Stimulated activated CD4-positive, alpha-beta T cell treated with anti-CD3 and anti-CD28 coated beads, TNF-alpha, amount 100 ng/mL, for 1 hour (primary cell): ENCODE results near the gene SLC25A17.
A peak's percentile ranks its signal among the peaks of the same experiment; 100 is the strongest.
"Not testable (repeated sequence)": the region's sequence is repeated elsewhere in the genome, so short reads cannot be mapped to it uniquely, and the experiment has no call there.

Experiments
- DNase-seq, 3 donors: peaks; one replicate each; pipeline ENCODE4 v3.0.0-alpha.2; 2020; ENCODE audit warnings: low read depth in 3 of 3, low spot score in 1 of 3

The SLC25A17 gene, protein sequence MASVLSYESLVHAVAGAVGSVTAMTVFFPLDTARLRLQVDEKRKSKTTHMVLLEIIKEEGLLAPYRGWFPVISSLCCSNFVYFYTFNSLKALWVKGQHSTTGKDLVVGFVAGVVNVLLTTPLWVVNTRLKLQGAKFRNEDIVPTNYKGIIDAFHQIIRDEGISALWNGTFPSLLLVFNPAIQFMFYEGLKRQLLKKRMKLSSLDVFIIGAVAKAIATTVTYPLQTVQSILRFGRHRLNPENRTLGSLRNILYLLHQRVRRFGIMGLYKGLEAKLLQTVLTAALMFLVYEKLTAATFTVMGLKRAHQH

GRCh38 chr22:40818747-40819598 is at the start of gene SLC25A17:
TSS of gene SLC25A17 (minus strand) at chr22:40819346. CDS start at chr22:40819248, 98 bp downstream.
- peak; percentile 68 to 81 (median 76) for DNase-seq

GRCh38 chr22:40868379-40868778 is 49.2 kb upstream of the SLC25A17 start:
- DNase-seq, result not testable (repeated sequence)

- DNase-seq, result no peak
Measured at GRCh38 chr22:40867109-40867508, 48.0 kb upstream of the SLC25A17 start.

DNA sequence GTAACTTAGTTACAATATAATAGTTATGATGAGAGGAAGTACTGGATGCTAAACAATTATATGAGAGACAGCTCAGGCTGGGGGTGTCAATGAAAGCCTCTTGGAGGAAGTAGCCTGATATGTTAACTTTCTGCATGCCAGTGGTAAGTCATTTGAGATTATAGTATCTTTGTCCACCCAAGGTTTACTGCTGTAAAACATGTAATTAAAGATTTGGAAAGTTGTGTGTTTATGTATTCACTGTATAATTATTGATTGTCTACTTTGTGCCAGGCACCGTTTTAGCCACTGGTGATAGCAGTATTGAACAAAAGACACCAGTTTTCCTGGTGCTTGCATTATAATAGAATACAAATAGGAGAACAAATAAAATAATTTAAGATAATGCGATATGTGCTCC is 43.4 kb upstream of the SLC25A17 start:
- no peak for DNase-seq

DNA sequence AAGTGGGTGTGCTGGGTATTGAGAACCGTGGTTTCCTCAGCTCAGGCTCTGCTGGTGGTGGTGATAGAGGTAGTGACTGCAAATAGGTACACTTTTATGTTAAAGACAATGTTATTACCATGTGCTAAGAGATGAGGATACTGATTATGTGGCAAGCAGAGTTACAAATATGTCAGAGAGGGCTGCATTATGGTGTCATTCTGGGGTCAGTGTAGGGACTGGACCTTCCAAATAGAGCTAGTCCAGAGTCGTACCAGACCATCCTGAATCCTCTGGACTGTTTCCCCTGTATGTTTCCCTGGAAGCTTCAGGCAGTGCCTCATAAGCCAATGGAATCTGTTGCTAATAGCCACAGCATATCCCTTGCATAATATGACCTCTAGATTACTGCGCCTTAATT is 42.9 kb upstream of the SLC25A17 start, which contains the start of gene DNAJB7:
Gene DNAJB7, minus strand, starts transcription at position 101 of the 400 bp plus-strand sequence. CDS start 119 bp downstream, outside the sequence.
- no peak for DNase-seq

DNA sequence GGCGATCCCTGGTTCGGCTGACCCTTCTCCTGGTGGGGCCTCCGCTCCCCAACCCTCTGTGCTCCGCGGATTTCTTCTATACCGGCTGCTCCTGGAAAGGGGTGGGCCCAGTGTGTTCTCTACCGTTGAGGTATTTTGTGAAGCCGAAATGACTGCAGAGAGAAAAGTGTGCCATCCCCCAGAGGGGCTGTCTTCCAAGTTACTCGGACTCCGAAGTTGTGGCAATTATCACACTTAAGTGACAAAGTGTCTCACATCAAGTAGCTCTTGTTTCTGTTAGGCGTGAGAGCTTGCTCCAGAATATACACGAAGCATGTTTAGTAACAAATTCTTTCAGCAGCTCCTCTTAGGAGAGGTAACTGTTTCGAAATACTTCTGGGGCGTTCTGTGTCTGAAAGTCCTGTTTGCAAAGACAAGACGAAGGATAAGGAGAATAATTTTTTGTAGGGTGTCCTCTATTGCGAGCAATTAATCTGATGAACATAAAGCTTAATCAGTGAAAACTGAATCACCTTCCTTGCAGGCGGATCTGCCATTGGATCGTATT is 38.2 kb upstream of the SLC25A17 start:
- no peak for DNase-seq

DNA sequence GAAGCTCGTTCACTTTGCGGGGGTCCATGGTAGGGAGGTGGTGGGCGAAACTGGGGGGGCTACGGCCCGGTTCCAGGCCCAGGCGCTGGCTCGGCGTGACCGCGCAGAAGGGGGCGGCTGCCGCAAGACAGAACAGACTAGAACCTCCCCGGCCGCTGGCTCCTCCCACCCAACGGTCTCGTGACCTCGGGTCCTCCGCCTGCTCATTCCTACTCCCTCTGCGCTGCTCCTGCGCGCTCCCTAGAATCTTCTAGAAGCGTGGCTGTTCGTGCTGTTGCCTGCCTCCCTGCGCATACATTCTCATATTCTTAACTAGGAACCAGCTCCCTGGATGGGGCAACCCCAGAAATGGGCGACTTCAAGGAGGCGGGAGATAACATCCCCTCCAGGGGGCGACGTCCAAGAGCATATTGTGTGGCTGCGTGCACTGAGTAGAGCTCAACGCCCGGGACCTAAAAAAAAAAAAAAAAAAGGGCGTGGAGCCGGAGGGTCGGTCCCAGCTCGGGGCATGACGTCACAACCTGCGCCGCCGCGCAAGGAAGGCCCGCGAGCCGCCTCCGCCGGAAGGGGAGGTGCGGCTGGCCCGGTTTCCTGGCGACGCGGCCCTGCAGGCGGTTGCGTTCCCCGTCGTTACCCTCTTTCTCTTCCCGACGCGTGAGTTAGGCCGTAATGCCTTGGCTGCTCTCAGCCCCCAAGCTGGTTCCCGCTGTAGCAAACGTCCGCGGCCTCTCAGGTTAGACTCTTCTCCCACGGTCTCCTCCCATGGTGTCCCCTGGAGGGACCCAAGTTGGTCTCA is 37.6 kb upstream of the SLC25A17 start, which contains the start of the genes ST13 and XPNPEP3:
Gene ST13, minus strand, starts transcription at position 127 of the 796 bp plus-strand sequence. Its CDS starts 99 bp downstream, at position 28.
Gene XPNPEP3, plus strand, starts transcription at position 636 of the 796 bp plus-strand sequence. Its CDS starts 34 bp downstream, at position 670.
- DNase-seq, result peak; percentile 88 to 96 (median 92)

GRCh38 chr22:40855979-40856512 is 36.9 kb upstream of the SLC25A17 start:
- no peak for DNase-seq

GRCh38 chr22:40855071-40855978 is 36.2 kb upstream of the SLC25A17 start:
- DNase-seq, result no peak

GRCh38 chr22:40853961-40854360 is 34.8 kb upstream of the SLC25A17 start:
- DNase-seq, result no peak

- no peak for DNase-seq
Measured at GRCh38 chr22:40853333-40853732, 34.2 kb upstream of the SLC25A17 start.

DNA sequence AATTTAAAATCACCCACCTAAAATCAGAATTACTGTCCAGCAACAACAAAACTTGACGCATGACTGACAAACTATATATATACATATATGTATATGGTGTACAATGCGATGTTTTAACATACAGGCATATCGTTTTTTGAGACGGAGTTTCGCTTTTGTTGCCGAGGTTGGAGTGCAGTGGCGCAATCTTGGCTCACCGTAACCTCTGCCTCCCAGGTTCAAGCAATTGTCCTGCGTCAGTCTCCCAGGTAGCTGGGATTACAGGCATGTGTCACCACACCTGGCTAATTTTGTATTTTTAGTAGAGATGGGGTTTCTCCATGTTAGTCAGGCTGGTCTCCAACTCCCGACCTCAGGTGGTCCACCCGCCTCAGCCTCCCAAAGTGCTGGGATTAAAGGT is 26.7 kb upstream of the SLC25A17 start:
- DNase-seq, result not testable (repeated sequence)

- no peak for DNase-seq
Measured at GRCh38 chr22:40844951-40845350, 25.8 kb upstream of the SLC25A17 start.

- DNase-seq, result no peak
Measured at GRCh38 chr22:40838486-40838885, 19.3 kb upstream of the SLC25A17 start.

DNA sequence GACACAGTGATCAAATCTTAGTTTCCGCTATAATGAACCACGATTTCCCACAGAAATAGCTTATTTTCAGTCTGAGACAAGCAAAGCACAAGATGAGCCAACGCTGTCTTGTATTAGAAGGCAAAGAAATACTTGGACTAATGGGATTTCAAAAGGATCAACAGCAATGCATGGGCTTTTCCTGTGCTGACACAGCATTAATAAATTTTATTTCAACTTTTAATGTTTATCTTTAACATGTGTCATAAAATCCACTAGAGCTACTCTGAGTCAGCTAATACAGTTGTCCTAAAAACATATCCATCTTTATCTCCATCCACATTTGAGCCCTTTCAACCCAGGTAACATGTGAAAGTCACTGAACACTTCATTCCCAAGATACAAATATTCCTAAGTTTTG is 15.5 kb upstream of the SLC25A17 start:
- DNase-seq, result no peak

DNA sequence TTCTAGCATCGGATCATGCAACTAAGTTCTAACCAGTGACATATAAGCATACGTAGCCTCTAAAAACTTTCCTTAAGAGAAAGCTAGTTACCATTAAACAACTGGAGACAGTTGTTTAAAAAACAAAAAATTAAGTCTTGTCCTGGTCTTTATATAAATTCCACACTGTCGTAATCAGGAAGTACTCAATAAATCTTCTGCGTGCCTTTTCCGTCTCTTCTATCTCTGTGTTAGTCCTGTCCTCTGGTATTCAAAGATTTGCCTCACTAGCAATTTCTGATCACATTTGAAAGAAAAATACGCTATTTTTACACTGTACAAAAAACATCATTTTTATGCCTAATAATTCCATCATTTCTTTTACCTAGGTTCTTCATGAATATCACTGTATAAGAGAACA is 10.0 kb upstream of the SLC25A17 start:
- no peak for DNase-seq

GRCh38 chr22:40826984-40827741 is 8.0 kb upstream of the SLC25A17 start:
- DNase-seq, result no peak

- not testable (repeated sequence) for DNase-seq
Measured at GRCh38 chr22:40826292-40826691, 7.1 kb upstream of the SLC25A17 start.

DNA sequence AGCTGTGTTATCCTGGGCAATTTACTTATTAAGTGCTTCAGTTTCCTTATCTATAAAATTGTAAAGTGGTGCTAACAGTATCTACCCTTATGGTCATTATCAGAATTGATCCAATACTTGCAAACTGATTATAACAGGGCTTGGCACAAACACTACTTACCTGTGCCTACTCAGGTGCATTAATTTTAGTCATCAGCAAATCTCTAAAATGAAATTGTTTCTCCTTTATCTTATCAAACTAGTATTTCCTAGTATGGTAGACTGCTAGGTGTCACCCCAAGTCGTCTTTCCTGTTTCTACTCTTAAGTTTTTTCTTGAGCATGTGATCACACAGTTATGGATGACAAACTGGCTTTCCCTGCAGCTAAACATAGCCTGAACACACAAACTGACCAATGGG is 4.3 kb upstream of the SLC25A17 start:
- no peak for DNase-seq
